ENCODE data around the gene AIP. TPM values are rescaled to one million over a fixed set of nuclear protein-coding genes. Genes with fewer than 3 reads are reported as not detected.

AIP gene
- total and polyA plus RNA-seq, 7 donors = 71.2 to 120 (median 103) TPM

GRCh38 chr11:67528376-67528775, 45.5 kb downstream of the AIP start:
- Histone ChIP-seq H3K27ac (no peak overlapping the region), H3K36me3 (no peaks in the 10 kb centered on the region), H3K4me1 (no peaks in the 10 kb centered on the region), H3K27me3 (no peaks in the 10 kb centered on the region), H3K9me3 (peaks cover 0 to 5% (median 0%) of the 10 kb centered on the region in 4 donors), H3K4me3 (no peak overlapping the region)
- intact Hi-C loops (cut with DNase I) = no loop called here
- TF ChIP-seq CTCF (IDR thresholded peaks at IDR 0.05) (no peak), POLR2A (IDR thresholded peaks at IDR 0.05) (no peak), EP300 (IDR thresholded peaks at IDR 0.05) (no peak), POLR2AphosphoS5 (IDR thresholded peaks at IDR 0.05) (no peak)
- 91 to 94% methylated on average over 4 of the region's 4 CpGs for WGBS, 2 donors
- DNase-seq = no peak

GRCh38 chr11:67530282-67530592, 47.4 kb downstream of the AIP start:
- DNase-seq = no peak
- TF ChIP-seq CTCF (IDR thresholded peaks at IDR 0.05) (no peak), EP300 (IDR thresholded peaks at IDR 0.05) (no peak), POLR2AphosphoS5 (IDR thresholded peaks at IDR 0.05) (no peak), POLR2A (IDR thresholded peaks at IDR 0.05) (no peak)
- H3K36me3 ChIP-seq = no peaks in the 10 kb centered on the region
- no peak overlapping the region for H3K27ac ChIP-seq
- intact Hi-C loops (cut with DNase I) = no loop called here
- H3K9me3 ChIP-seq = peaks cover 0 to 5% (median 0%) of the 10 kb centered on the region in 4 donors
- no peaks in the 10 kb centered on the region for H3K27me3 ChIP-seq
- H3K4me3 ChIP-seq = no peak overlapping the region
- H3K4me1 ChIP-seq = no peaks in the 10 kb centered on the region
- WGBS, 2 donors = 90 to 92% methylated on average over 5 of the region's 5 CpGs

- intact Hi-C loops (cut with DNase I) = no loop called here
- Histone ChIP-seq H3K4me1 (no peaks in the 10 kb centered on the region), H3K27me3 (no peaks in the 10 kb centered on the region), H3K36me3 (no peaks in the 10 kb centered on the region), H3K4me3 (no peak overlapping the region), H3K27ac (no peak overlapping the region), H3K9me3 (peaks cover 0 to 5% (median 0%) of the 10 kb centered on the region in 4 donors)
- WGBS, 2 donors = 90 to 94% methylated on average over 2 of the region's 2 CpGs
- DNase-seq = no peak
- TF ChIP-seq POLR2A (IDR thresholded peaks at IDR 0.05) (no peak), EP300 (IDR thresholded peaks at IDR 0.05) (no peak), POLR2AphosphoS5 (IDR thresholded peaks at IDR 0.05) (no peak), CTCF (IDR thresholded peaks at IDR 0.05) (no peak)
These were observed 50.1 kb downstream of the AIP start for GRCh38 chr11:67532889-67533288.

GRCh38 chr11:67534070-67534679, 51.3 kb downstream of the AIP start:
- no peak for DNase-seq
- Histone ChIP-seq H3K36me3 (no peaks in the 10 kb centered on the region), H3K27ac (no peak overlapping the region), H3K9me3 (peaks cover 0 to 5% (median 0%) of the 10 kb centered on the region in 4 donors), H3K4me1 (no peaks in the 10 kb centered on the region), H3K27me3 (no peaks in the 10 kb centered on the region), H3K4me3 (no peak overlapping the region)
- no peak for TF ChIP-seq CTCF (IDR thresholded peaks at IDR 0.05)
- TF ChIP-seq EP300 (IDR thresholded peaks at IDR 0.05) = no peak
- TF ChIP-seq POLR2AphosphoS5 (IDR thresholded peaks at IDR 0.05) = no peak
- no peak for TF ChIP-seq POLR2A (IDR thresholded peaks at IDR 0.05)
- intact Hi-C loops (cut with DNase I) = no loop called here
- WGBS, 2 donors = 42 to 54% methylated on average over 4 of the region's 4 CpGs

GRCh38 chr11:67535561-67535960, 52.7 kb downstream of the AIP start:
- no peaks in the 10 kb centered on the region for H3K27me3 ChIP-seq
- H3K27ac ChIP-seq = no peak overlapping the region
- no peaks in the 10 kb centered on the region for H3K36me3 ChIP-seq
- intact Hi-C loops (cut with DNase I) = no loop called here
- DNase-seq = no peak
- 11 to 62% methylated on average over 1 of the region's 1 CpG for WGBS, 2 donors
- H3K4me3 ChIP-seq = no peak overlapping the region
- peaks cover 0 to 5% (median 0%) of the 10 kb centered on the region in 4 donors for H3K9me3 ChIP-seq
- no peaks in the 10 kb centered on the region for H3K4me1 ChIP-seq
- TF ChIP-seq CTCF (IDR thresholded peaks at IDR 0.05) (no peak), POLR2AphosphoS5 (IDR thresholded peaks at IDR 0.05) (no peak), EP300 (IDR thresholded peaks at IDR 0.05) (no peak), POLR2A (IDR thresholded peaks at IDR 0.05) (no peak)
